HG03469 (cell line): ENCODE results near the gene ESCO1.

Experiments used
- ATAC-seq: cut with Tn5 transposase; IDR thresholded peaks from one replicate; pipeline ENCODE4 v1.9.1; 2021; ENCODE audit warnings: mild to moderate bottlenecking, moderate library complexity, moderate number of reproducible peaks; ENCODE audit not compliant: unreplicated experiment

The ESCO1 gene

DNA sequence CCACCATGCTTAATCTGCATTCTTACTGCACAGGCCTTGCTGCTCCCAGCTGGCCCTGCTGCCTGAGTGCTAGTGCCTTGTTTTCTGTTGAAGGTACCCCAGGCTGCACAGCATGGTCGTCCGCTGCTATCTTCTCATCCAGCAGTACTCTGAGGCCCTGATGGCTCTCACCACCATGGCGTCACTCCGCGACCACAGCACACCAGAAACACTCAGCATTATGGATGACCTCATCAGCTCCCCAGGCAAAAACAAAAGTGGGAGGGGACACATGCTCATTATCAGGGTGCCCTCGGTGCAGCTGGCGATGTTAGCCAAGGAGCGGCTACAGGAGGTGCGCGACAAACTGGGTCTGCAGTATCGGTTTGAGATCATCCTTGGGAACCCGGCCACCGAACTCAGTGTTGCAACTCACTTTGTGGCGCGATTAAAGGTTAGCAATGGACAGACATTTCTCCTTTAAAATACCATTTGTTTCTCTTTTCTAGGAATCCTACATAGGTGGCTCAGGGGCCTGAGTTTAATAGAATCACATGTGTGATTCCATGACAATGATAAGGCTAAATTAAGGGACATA, 110.5 kb downstream of the ESCO1 start:
- no peak for ATAC-seq

DNA sequence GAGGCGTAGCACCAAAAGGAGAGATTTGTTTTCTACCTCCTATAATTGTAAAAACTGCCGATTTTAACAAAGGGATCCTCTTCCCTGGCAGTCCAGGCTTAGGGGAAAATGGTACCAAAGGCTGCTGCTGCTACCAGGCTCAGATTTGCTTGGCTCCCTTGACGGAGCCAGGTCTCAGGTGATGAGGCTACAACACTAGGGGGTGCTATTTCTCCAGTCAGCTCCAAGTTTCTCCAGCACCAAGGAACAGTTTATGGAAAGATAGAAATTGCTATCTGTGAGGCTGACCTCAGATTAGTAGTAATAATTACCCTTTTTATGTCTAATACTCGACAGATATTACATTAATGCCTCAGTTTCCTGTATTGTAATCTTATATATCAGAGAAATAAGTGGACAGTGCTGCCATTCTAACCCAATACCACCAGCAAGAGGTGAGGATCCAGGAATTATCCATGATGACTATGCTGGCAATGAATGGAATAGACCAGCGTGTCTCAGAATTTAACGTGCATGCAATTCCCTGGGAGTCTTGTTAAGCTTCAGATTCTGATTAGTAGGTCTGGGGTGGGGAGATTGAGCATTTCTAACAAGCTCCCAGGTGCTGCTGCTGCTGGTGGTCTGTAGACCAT, 111.3 kb downstream of the ESCO1 start:
- ATAC-seq: no peak

DNA sequence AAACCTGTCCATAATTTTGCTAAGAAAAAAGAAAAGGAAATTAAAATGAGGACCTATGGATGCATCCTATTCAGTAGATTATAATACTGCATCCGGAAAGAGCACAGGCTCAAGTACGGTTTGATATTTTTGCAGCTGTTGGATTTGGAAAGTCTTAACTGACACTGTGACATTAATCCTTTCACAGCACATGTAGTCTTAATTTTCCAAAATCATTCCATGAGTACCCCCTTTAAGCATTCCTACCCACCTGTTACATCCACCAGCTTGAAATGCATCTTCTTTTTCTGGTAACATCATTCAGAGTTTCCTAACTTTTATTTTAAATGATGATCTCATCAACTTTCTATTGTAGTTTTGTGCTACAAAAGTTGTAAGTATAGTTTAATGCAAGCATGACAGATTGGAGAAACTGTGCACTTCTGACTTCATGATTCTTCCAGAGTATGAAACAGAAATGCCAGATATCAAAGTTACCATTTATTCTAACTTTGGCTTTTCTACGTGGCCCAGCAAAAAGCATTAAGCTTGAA, 113.5 kb downstream of the ESCO1 start:
- no peak for ATAC-seq

DNA sequence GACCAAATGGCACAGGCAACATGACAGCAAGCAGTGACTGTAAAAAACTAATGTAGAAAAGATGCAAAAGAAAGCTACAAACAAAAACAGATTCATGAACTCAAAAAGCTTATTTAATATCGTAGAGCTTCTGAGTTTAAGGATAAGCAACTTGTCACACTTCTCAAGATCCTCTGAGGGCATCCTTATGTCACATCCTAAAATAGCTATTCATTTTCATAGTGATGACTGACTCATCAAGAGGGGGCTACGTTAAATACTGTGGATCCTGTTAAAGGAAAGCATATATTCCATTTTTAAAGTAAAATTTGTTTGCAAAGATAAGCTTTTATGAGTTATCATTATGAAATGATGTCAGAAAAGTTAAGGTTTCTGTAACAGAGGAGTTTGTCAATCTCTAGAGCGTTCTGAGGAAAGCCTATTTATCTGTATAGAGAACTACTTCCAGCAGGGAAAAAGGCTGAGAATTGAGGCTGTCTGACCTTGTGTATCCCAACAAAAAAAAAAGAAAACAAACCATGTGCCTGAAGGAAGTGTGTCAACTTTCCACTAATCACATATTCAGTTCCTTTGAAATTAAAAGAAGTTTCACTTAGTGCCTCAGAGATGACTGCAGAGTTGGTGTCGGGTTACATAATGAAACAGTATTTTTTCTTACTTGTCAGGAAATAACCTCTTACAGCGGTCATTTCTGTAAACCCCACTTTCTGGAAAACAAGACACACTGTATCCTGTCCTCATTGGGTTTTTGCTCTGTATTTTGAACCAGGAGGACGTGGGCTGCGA, 115.5 kb downstream of the ESCO1 start:
- ATAC-seq: no peak

DNA sequence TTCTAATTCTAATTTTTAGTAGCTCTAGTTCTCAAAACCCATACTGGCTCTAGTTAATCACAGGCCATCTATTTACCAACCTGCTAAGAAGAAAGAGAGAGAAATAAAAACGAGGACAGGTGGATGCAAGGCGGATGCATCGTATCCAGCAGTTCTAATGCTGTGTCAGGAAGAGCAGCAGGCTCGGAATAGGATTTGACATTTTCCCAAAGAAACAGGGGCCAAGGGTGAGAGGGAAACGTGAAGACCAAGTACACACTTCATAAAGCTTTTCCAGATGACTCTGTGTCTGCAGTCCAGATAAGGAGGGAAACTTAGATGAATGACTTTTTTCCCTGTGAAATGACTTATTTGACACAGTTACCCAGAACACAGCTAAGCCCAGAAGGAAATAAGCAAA, 117.5 kb downstream of the ESCO1 start:
- ATAC-seq: no peak

DNA sequence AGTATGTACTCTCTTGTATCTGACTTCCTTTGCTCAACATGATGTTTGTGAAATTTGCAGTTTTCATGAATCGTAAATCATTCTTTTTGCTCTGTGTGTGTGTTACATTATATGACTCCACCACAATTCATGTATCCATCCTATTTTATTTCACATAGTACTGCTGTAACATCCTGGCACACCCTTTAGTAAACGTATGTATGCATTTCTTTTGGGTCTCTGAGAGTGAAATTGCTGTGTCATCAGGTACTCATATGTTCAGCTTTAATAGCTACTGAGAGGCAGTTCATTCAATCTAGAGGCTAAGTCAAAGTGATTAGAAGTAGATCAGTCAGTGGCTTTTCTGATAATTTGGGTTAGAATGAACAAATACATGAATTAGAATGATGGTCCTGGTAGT, 118.8 kb downstream of the ESCO1 start:
- ATAC-seq: no peak

DNA sequence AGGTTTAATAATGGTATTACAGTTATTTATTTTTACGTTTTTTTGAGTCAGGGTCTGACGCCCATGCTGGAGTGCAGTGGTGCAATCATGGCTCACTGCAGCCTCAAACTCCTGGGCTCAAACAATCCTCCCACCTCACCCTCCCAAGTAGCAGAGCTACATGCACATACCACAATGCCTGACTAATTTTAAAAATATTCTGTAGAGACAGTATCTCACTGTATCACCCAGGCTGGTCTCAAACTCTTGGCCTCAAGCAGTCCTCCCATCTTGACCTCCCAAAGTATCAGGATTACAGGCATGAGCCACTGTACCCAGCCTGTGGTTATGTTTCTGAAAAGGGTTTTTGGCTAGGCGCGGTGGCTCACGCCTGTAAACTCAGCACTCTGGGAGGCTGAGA, 120.8 kb downstream of the ESCO1 start:
- no peak for ATAC-seq
